Mesendoderm (in vitro differentiated cells): Measurements from ENCODE around the gene FARP1.

Source experiments
- DNase-seq: peaks from one replicate; pipeline ENCODE4 v3.0.0; 2013
- H2AK5ac ChIP-seq: 2 replicates; pipeline ENCODE4 v1.6.1; 2013; ENCODE audit warnings: low read length, inconsistent platforms
- H2BK120ac ChIP-seq: 2 replicates; pipeline ENCODE4 v1.6.1; 2013; ENCODE audit warnings: low read depth, mild to moderate bottlenecking, low read length, moderate library complexity, mixed read lengths
- H2BK15ac ChIP-seq: replicated peaks from 2 replicates; pipeline ENCODE4 v1.6.1; 2013; ENCODE audit warnings: low read depth, mild to moderate bottlenecking, moderate library complexity
- H2BK5ac ChIP-seq: 2 replicates; pipeline ENCODE4 v1.6.1; 2013; ENCODE audit warnings: low read length, inconsistent platforms
- H3K18ac ChIP-seq: 2 replicates; pipeline ENCODE4 v1.6.1; 2013; ENCODE audit warnings: mild to moderate bottlenecking, low read length, mixed read lengths
- H3K23ac ChIP-seq: one replicate; pipeline ENCODE4 v1.6.1; 2013; ENCODE audit warnings: low read length
- H3K27ac ChIP-seq: 2 replicates; pipeline ENCODE4 v1.5.1; 2013; ENCODE audit warnings: low read depth, mild to moderate bottlenecking, inconsistent platforms, low read length, moderate library complexity
- H3K27me3 ChIP-seq: 2 replicates; pipeline ENCODE4 v1.6.1; 2013; ENCODE audit warnings: low read length, control low read depth, mild to moderate bottlenecking, inconsistent platforms; ENCODE audit not compliant: insufficient read depth, poor library complexity
- H3K36me3 ChIP-seq: 2 replicates; pipeline ENCODE4 v1.6.1; 2013; ENCODE audit warnings: low read length, inconsistent platforms; ENCODE audit not compliant: control insufficient read depth, insufficient read depth
- H3K4ac ChIP-seq: one replicate; pipeline ENCODE4 v1.6.1; 2013; ENCODE audit warnings: low read depth, mild to moderate bottlenecking, low read length, moderate library complexity
- H3K4me1 ChIP-seq: 2 replicates; pipeline ENCODE4 v1.6.1; 2013; ENCODE audit warnings: low read depth, low read length, inconsistent platforms; ENCODE audit not compliant: control insufficient read depth
- H3K4me2 ChIP-seq: 2 replicates; pipeline ENCODE4 v1.6.1; 2013; ENCODE audit warnings: low read length
- H3K4me3 ChIP-seq: 2 replicates; pipeline ENCODE4 v1.5.1; 2013; ENCODE audit warnings: mild to moderate bottlenecking, low read length
- H3K56ac ChIP-seq: one replicate; pipeline ENCODE4 v1.6.1; 2013; ENCODE audit warnings: low read length
- H3K79me1 ChIP-seq: 2 replicates; pipeline ENCODE4 v1.6.1; 2013; ENCODE audit warnings: low read length, inconsistent platforms
- H3K79me2 ChIP-seq: 2 replicates; pipeline ENCODE4 v1.6.1; 2013; ENCODE audit warnings: mild to moderate bottlenecking, low read length; ENCODE audit not compliant: control insufficient read depth, insufficient read depth
- H3K9ac ChIP-seq: 2 replicates; pipeline ENCODE4 v1.6.1; 2013; ENCODE audit warnings: low read length, inconsistent platforms
- H4K5ac ChIP-seq: one replicate; pipeline ENCODE4 v1.6.1; 2013; ENCODE audit warnings: low read length
- H4K8ac ChIP-seq: one replicate; pipeline ENCODE4 v1.6.1; 2013; ENCODE audit warnings: low read depth, mild to moderate bottlenecking, control low read depth, low read length, moderate library complexity
- WGBS: extraction: QIAGEN DNeasy Blood & Tissue Kit; methylation state at CpG from one replicate; pipeline ENCODE4 v1.1.7; 2013; ENCODE audit warnings: low lambda C conversion rate, missing lambda C conversion rate; ENCODE audit not compliant: insufficient coverage; ENCODE audit errors: extremely low coverage; 5-methylcytosine and 5-hydroxymethylcytosine counted together

The FARP1 gene

DNA sequence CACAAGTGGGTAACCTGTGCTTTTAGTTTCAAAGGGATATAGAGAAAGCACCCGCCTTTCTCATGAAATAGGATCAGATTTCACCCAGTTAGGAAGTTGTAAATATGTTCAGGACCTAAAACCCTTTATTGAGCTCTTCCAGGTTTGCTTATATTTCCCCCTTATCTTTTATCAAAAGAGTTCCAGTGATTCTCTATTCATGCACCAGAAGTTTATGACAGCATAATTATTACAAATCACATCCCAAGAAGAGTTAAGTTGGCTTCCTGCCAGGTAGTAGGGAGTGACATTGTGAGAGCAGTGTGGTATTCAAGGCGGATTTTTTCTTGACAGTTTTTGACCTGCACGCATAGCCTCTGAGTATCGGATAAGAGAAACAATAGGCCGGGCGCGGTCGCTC is 243.7 kb downstream of the FARP1 start:
- Histone ChIP-seq H3K18ac (no peak overlapping the region), H3K36me3 (peaks cover 6% of the 10 kb centered on the region), H3K9ac (no peak overlapping the region), H2AK5ac (no peak overlapping the region), H3K27ac (no peak overlapping the region), H3K56ac (no peak overlapping the region), H3K79me1 (no peaks in the 10 kb centered on the region), H2BK15ac (no peak overlapping the region), H3K23ac (no peak overlapping the region), H2BK5ac (no peak overlapping the region), H2BK120ac (no peak overlapping the region), H3K27me3 (no peaks in the 10 kb centered on the region), H3K4ac (no peak overlapping the region), H3K79me2 (no peaks in the 10 kb centered on the region), H3K4me3 (no peak overlapping the region), H3K4me2 (no peak overlapping the region), H3K4me1 (no peaks in the 10 kb centered on the region), H4K8ac (no peak overlapping the region), H4K5ac (no peak overlapping the region)
- no peak for DNase-seq
- WGBS, result no CpG with 5 or more reads among the region's 8 CpGs

DNA sequence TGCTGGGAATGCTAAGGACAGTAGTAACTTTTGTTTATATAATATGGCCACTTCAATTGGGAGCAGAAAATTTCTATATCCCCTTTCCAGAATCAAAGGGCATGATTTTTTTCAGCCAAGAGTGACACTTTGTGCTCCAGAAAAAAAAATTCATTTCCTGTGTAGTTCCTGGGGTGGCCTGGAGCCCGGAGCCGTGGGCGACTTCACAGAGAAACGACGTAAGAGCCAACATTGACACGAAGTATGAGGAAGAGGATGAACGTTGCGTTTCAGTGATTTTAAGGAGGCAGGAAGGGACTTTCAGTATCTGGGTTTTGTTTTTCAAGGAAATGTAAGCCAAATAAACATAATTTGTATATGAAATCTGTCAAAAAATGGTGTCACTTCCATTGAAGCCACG is 246.4 kb downstream of the FARP1 start:
- peaks cover 6% of the 10 kb centered on the region for H3K36me3 ChIP-seq
- no peak overlapping the region for H2BK5ac ChIP-seq
- no peak overlapping the region for H4K8ac ChIP-seq
- H3K27me3 ChIP-seq, result no peaks in the 10 kb centered on the region
- no CpG with 5 or more reads among the region's 9 CpGs for WGBS
- no peak overlapping the region for H3K4me2 ChIP-seq
- H3K9ac ChIP-seq, result no peak overlapping the region
- H3K18ac ChIP-seq, result no peak overlapping the region
- no peak overlapping the region for H3K23ac ChIP-seq
- H2BK15ac ChIP-seq, result no peak overlapping the region
- no peak overlapping the region for H3K27ac ChIP-seq
- no peaks in the 10 kb centered on the region for H3K79me1 ChIP-seq
- no peaks in the 10 kb centered on the region for H3K79me2 ChIP-seq
- H4K5ac ChIP-seq, result no peak overlapping the region
- no peak overlapping the region for H3K56ac ChIP-seq
- no peak overlapping the region for H3K4ac ChIP-seq
- H3K4me3 ChIP-seq, result no peak overlapping the region
- H2AK5ac ChIP-seq, result no peak overlapping the region
- H2BK120ac ChIP-seq, result no peak overlapping the region
- DNase-seq, result no peak
- H3K4me1 ChIP-seq, result no peaks in the 10 kb centered on the region

GRCh38 chr13:98390086-98390715 is 247.3 kb downstream of the FARP1 start:
- WGBS, result no CpG with 5 or more reads among the region's 11 CpGs
- no peak overlapping the region for H4K8ac ChIP-seq
- no peaks in the 10 kb centered on the region for H3K79me2 ChIP-seq
- H2BK5ac ChIP-seq, result no peak overlapping the region
- no peak overlapping the region for H3K4me3 ChIP-seq
- no peak overlapping the region for H3K18ac ChIP-seq
- H3K23ac ChIP-seq, result no peak overlapping the region
- no peak for DNase-seq
- H3K56ac ChIP-seq, result no peak overlapping the region
- no peaks in the 10 kb centered on the region for H3K4me1 ChIP-seq
- no peak overlapping the region for H3K4ac ChIP-seq
- no peak overlapping the region for H3K9ac ChIP-seq
- peaks cover 6% of the 10 kb centered on the region for H3K36me3 ChIP-seq
- H3K27me3 ChIP-seq, result no peaks in the 10 kb centered on the region
- H4K5ac ChIP-seq, result no peak overlapping the region
- no peak overlapping the region for H2BK120ac ChIP-seq
- H3K4me2 ChIP-seq, result no peak overlapping the region
- no peak overlapping the region for H2AK5ac ChIP-seq
- no peak overlapping the region for H3K27ac ChIP-seq
- no peaks in the 10 kb centered on the region for H3K79me1 ChIP-seq
- no peak overlapping the region for H2BK15ac ChIP-seq

GRCh38 chr13:98393873-98394272 is 251.0 kb downstream of the FARP1 start:
- Histone ChIP-seq H3K18ac (no peak overlapping the region), H4K5ac (no peak overlapping the region), H3K23ac (no peak overlapping the region), H3K9ac (no peak overlapping the region), H3K36me3 (no peaks in the 10 kb centered on the region), H3K4me1 (no peaks in the 10 kb centered on the region), H3K27ac (no peak overlapping the region), H2BK5ac (no peak overlapping the region), H3K56ac (no peak overlapping the region), H3K79me2 (no peaks in the 10 kb centered on the region), H3K27me3 (no peaks in the 10 kb centered on the region), H2AK5ac (no peak overlapping the region), H4K8ac (no peak overlapping the region), H3K4ac (no peak overlapping the region), H2BK120ac (no peak overlapping the region), H3K79me1 (no peaks in the 10 kb centered on the region), H2BK15ac (no peak overlapping the region), H3K4me3 (no peak overlapping the region), H3K4me2 (no peak overlapping the region)
- no CpG with 5 or more reads among the region's 11 CpGs for WGBS
- DNase-seq, result no peak

- no CpG with 5 or more reads among the region's 37 CpGs for WGBS
- H3K36me3 ChIP-seq, result no peaks in the 10 kb centered on the region
- H3K23ac ChIP-seq, result no peak overlapping the region
Measured at GRCh38 chr13:98394820-98395510, 252.1 kb downstream of the FARP1 start.

More at GRCh38 chr13:98394820-98395510, 252.1 kb downstream of the FARP1 start:
- Histone ChIP-seq H4K5ac (no peak overlapping the region), H4K8ac (no peak overlapping the region), H3K9ac (no peak overlapping the region), H3K4me3 (no peak overlapping the region), H2BK120ac (no peak overlapping the region), H3K18ac (no peak overlapping the region), H3K79me1 (no peaks in the 10 kb centered on the region), H3K27me3 (no peaks in the 10 kb centered on the region), H3K27ac (no peak overlapping the region), H3K56ac (no peak overlapping the region), H3K79me2 (no peaks in the 10 kb centered on the region), H2BK5ac (no peak overlapping the region), H2AK5ac (no peak overlapping the region), H3K4ac (no peak overlapping the region), H3K4me1 (no peaks in the 10 kb centered on the region), H2BK15ac (no peak overlapping the region), H3K4me2 (no peak overlapping the region)
- DNase-seq, result no peak
